C4-2B (cell line): ENCODE measurements around the gene B4GALT6.

Experiments
- H3K27ac ChIP-seq: fragments of 450-650 bp; 2 replicates; pipeline ENCODE4 v1.5.1; 2017
- CTCF ChIP-seq: fragments of 450-650 bp; conservative IDR thresholded peaks from 2 replicates; pipeline ENCODE4 v1.5.1; 2017; ENCODE audit warnings: mild to moderate bottlenecking
- ZFX ChIP-seq: fragments of 450-650 bp; IDR thresholded peaks from 2 replicates; pipeline ENCODE4 v1.6.1; 2017

Gene B4GALT6

GRCh38 chr18:31702449-31702848 is 18.1 kb upstream of the B4GALT6 start:
- TF ChIP-seq CTCF, result no peak
- no peak for TF ChIP-seq ZFX
- no peak overlapping the region for H3K27ac ChIP-seq

DNA sequence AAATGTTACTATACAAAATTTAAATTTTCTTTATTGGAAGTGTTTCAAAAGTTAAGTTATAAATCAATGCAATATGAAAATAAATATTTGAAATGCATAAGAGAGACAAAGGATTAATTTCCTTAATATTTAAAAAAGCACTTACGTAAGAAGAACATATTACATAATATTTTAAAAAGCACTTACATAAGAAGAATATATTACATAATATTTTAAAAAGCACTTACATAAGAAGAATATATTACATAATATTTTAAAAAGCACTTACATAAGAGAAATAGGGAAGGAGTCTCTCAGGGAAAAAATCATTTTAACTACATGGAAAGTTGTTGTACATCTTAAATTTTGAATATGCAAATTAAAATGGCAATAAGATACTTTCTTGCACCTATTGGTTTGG is 17.4 kb upstream of the B4GALT6 start:
- H3K27ac ChIP-seq, result no peak overlapping the region
- TF ChIP-seq ZFX (no peak), CTCF (no peak)

DNA sequence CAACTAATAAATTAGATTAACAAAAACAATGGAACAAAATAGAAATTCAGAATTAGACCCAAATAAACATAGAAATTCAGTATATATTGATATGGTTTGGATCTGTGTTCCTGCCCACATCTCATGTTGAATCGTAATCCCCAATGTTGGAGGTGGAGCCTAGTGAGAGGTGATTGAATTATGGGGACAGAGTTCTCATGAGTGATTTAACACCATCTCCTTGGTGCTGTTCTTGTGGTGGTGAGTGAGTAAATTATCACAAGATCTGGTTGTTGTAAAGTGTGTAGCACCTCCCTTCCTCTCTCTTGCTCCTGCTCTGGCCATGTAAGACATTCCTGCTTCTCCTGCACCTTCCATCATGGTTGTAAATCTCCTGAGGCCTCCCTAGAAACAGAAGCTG is 16.6 kb upstream of the B4GALT6 start:
- no peak overlapping the region for H3K27ac ChIP-seq
- TF ChIP-seq CTCF (no peak), ZFX (no peak)

DNA sequence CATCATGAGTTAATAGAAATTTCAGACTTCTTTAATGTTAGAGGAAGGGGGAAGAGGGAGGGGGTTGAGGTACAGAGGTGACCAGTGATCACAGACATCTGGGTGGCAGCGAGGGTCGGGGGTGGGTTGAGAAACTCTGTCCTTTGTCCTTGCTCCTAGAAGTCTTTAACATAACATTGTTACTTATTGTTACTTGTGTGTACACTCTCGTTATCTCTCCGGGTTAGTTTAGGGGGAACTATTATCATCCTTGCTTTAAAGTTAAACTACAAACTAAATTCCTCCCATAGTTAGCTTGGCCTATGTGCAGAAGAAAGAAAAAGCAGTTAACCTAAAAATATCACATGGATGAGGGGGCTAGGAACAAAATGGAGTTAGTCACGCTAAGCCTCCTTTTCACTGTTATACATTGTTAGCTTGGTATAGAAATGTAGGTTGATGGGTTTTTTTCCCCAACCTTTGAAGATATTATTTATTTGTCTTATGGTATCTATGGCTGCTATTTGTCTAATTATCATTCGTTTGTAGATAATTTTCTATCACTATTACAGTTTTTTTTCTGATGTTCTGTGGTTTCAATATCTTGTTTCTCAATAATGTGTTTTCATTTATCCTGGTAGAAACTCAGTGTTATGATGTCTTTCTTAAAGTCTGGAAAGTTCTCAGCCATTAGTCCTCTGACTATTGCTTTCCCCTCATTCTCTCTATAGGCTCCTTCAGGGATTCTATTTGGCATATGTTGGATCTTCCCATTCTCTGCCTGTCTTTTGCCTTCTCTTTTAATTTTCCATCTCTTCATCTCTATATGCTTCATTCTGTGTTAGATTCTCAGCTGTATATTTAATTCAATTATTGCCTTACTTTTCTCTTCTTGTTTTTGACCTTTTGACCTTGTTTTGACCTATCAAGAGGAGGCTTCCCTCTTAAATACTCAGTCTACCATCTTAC is 13.2 kb upstream of the B4GALT6 start:
- TF ChIP-seq CTCF, result no peak
- TF ChIP-seq ZFX, result no peak
- H3K27ac ChIP-seq, result no peak overlapping the region

- no peak for TF ChIP-seq ZFX
- no peak for TF ChIP-seq CTCF
- no peak overlapping the region for H3K27ac ChIP-seq
Measured at GRCh38 chr18:31695989-31696388, 11.6 kb upstream of the B4GALT6 start.

- TF ChIP-seq ZFX, result no peak
- TF ChIP-seq CTCF, result no peak
- H3K27ac ChIP-seq, result no peak overlapping the region
Measured at GRCh38 chr18:31694297-31694696, 9.9 kb upstream of the B4GALT6 start.

GRCh38 chr18:31688606-31689005 is 4.2 kb upstream of the B4GALT6 start:
- no peak overlapping the region for H3K27ac ChIP-seq
- TF ChIP-seq ZFX (no peak), CTCF (no peak)
